ENCODE data around the gene SYT9. TPM values are rescaled to one million over a fixed set of nuclear protein-coding genes. Genes with fewer than 3 reads are reported as not detected.

The SYT9 gene
- total and polyA plus RNA-seq, 2 donors (not counting 3 experiments of a cell fraction or from before 2014, with no cell fraction given) = 0.23 TPM; not detected in 1

- no peaks in the 10 kb centered on the region for H3K9me1 ChIP-seq (replicated peaks; ENCODE audit: control insufficient read depth, extremely low read depth, insufficient read depth, low read length)
- no peak for FAIRE-seq
- H3K27me3 ChIP-seq (ENCODE audit: control insufficient read depth in 2 of 2, insufficient read depth in 2 of 2, low read length in 2 of 2) = no peaks in the 10 kb centered on the region
- TF ChIP-seq GATA2 (IDR thresholded peaks at IDR 0.05; ENCODE audit: insufficient read depth, insufficient read length, low read depth, low read length) (no peak), FOS (IDR thresholded peaks at IDR 0.05; ENCODE audit: borderline replicate concordance, insufficient read depth, low read length) (no peak), CTCF (IDR thresholded peaks at IDR 0.05; ENCODE audit: extremely low read depth in 1 of 2, insufficient read depth in 1 of 2, low read depth in 1 of 2, low read length in 2 of 2) (no peak), EZH2 (IDR thresholded peaks at IDR 0.05; ENCODE audit: borderline replicate concordance, low read depth, low read length, severe bottlenecking) (no peak)
- CTCF ChIA-PET = no interaction called here
- dilution Hi-C loops (cut with MboI; ENCODE audit: extremely low pct_ligation_motif_present, low sequenced_read_pairs) (no loop called here), intact Hi-C loops (cut with micrococcal nuclease) (no loop called here)
- H4K20me1 ChIP-seq (replicated peaks; ENCODE audit: control insufficient read depth, extremely low read depth, insufficient read depth, low read length) = no peaks in the 10 kb centered on the region
- H3K79me2 ChIP-seq (ENCODE audit: control insufficient read depth, insufficient read depth, low read length) = no peaks in the 10 kb centered on the region
- H3K9me3 ChIP-seq (replicated peaks; ENCODE audit: control insufficient read depth, insufficient read depth, low read length) = no peaks in the 10 kb centered on the region
- no peak overlapping the region for H3K27ac ChIP-seq (ENCODE audit: insufficient read depth, low read depth, low read length)
- no peak overlapping the region for H3K4me2 ChIP-seq (ENCODE audit: insufficient read depth, low read length)
- no peak overlapping the region for H2AFZ ChIP-seq (ENCODE audit: low read depth, low read length)
- H3K9ac ChIP-seq (replicated peaks; ENCODE audit: extremely low read depth, insufficient read depth, low read length) = no peak overlapping the region
- H3K4me1 ChIP-seq (ENCODE audit: control insufficient read depth, extremely low read depth, insufficient read depth, low read length) = no peaks in the 10 kb centered on the region
- H3K4me3 ChIP-seq (replicated peaks in 1 of 3; ENCODE audit: insufficient read depth in 1 of 3, low read depth in 1 of 3, low read length in 3 of 3) = no peak overlapping the region
- H3K36me3 ChIP-seq (ENCODE audit: control insufficient read depth in 2 of 2, extremely low read depth in 1 of 2, insufficient read depth in 2 of 2, low read length in 2 of 2) = no peaks in the 10 kb centered on the region
- POLR2A ChIA-PET = no interaction called here
- BruUV-seq (replicated peaks) = no TSS peak
- no peak for DNase-seq (ENCODE audit: low read depth, low spot score)
These were observed 20.7 kb downstream of the SYT9 start for GRCh38 chr11:7272373-7272772.

- no peak overlapping the region for H3K9ac ChIP-seq (replicated peaks; ENCODE audit: extremely low read depth, insufficient read depth, low read length)
- no peaks in the 10 kb centered on the region for H3K9me3 ChIP-seq (replicated peaks; ENCODE audit: control insufficient read depth, insufficient read depth, low read length)
- H2AFZ ChIP-seq (ENCODE audit: low read depth, low read length) = no peak overlapping the region
- no TSS peak for BruUV-seq (replicated peaks)
- no peaks in the 10 kb centered on the region for H3K36me3 ChIP-seq (ENCODE audit: control insufficient read depth in 2 of 2, extremely low read depth in 1 of 2, insufficient read depth in 2 of 2, low read length in 2 of 2)
- H3K4me2 ChIP-seq (ENCODE audit: insufficient read depth, low read length) = no peak overlapping the region
- no peaks in the 10 kb centered on the region for H3K27me3 ChIP-seq (ENCODE audit: control insufficient read depth in 2 of 2, insufficient read depth in 2 of 2, low read length in 2 of 2)
- intact Hi-C loops (cut with micrococcal nuclease) = no loop called here
- DNase-seq (ENCODE audit: low read depth, low spot score) = no peak
- no peaks in the 10 kb centered on the region for H3K9me1 ChIP-seq (replicated peaks; ENCODE audit: control insufficient read depth, extremely low read depth, insufficient read depth, low read length)
- ChIA-PET POLR2A (no interaction called here), CTCF (no interaction called here)
- dilution Hi-C loops (cut with MboI; ENCODE audit: extremely low pct_ligation_motif_present, low sequenced_read_pairs) = no loop called here
- no peak overlapping the region for H3K27ac ChIP-seq (ENCODE audit: insufficient read depth, low read depth, low read length)
- no peaks in the 10 kb centered on the region for H3K79me2 ChIP-seq (ENCODE audit: control insufficient read depth, insufficient read depth, low read length)
- TF ChIP-seq GATA2 (IDR thresholded peaks at IDR 0.05; ENCODE audit: insufficient read depth, insufficient read length, low read depth, low read length) (no peak), JUN (IDR thresholded peaks at IDR 0.05; ENCODE audit: borderline replicate concordance, insufficient read depth, insufficient read length, low read depth) (no peak), FOS (IDR thresholded peaks at IDR 0.05; ENCODE audit: borderline replicate concordance, insufficient read depth, low read length) (no peak), CTCF (IDR thresholded peaks at IDR 0.05; ENCODE audit: extremely low read depth in 1 of 2, insufficient read depth in 1 of 2, low read depth in 1 of 2, low read length in 2 of 2) (no peak), MYC (IDR thresholded peaks at IDR 0.05; ENCODE audit: low read depth, low read length) (no peak), POLR2AphosphoS5 (IDR thresholded peaks at IDR 0.05; ENCODE audit: insufficient read depth, low read depth, low read length) (no peak), POLR2A (IDR thresholded peaks at IDR 0.05; ENCODE audit: low read depth, low read length) (no peak), EZH2 (IDR thresholded peaks at IDR 0.05; ENCODE audit: borderline replicate concordance, low read depth, low read length, severe bottlenecking) (no peak), MAX (IDR thresholded peaks at IDR 0.05; ENCODE audit: insufficient read depth, insufficient read length) (no peak)
- H4K20me1 ChIP-seq (replicated peaks; ENCODE audit: control insufficient read depth, extremely low read depth, insufficient read depth, low read length) = no peaks in the 10 kb centered on the region
- no peaks in the 10 kb centered on the region for H3K4me1 ChIP-seq (ENCODE audit: control insufficient read depth, extremely low read depth, insufficient read depth, low read length)
- no peak overlapping the region for H3K4me3 ChIP-seq (replicated peaks in 1 of 3; ENCODE audit: insufficient read depth in 1 of 3, low read depth in 1 of 3, low read length in 3 of 3)
- no peak for FAIRE-seq
These were observed 23.4 kb downstream of the SYT9 start for GRCh38 chr11:7275133-7275532.

Data from endothelial cell of umbilical vein (primary cell).